HG03469 (cell line): ENCODE data around the gene ZNF415.

ENCODE experiments used
- ATAC-seq: cut with Tn5 transposase; IDR thresholded peaks from one replicate; pipeline ENCODE4 v1.9.1; 2021; ENCODE audit warnings: mild to moderate bottlenecking, moderate library complexity, moderate number of reproducible peaks; ENCODE audit not compliant: unreplicated experiment

ZNF415 gene

DNA sequence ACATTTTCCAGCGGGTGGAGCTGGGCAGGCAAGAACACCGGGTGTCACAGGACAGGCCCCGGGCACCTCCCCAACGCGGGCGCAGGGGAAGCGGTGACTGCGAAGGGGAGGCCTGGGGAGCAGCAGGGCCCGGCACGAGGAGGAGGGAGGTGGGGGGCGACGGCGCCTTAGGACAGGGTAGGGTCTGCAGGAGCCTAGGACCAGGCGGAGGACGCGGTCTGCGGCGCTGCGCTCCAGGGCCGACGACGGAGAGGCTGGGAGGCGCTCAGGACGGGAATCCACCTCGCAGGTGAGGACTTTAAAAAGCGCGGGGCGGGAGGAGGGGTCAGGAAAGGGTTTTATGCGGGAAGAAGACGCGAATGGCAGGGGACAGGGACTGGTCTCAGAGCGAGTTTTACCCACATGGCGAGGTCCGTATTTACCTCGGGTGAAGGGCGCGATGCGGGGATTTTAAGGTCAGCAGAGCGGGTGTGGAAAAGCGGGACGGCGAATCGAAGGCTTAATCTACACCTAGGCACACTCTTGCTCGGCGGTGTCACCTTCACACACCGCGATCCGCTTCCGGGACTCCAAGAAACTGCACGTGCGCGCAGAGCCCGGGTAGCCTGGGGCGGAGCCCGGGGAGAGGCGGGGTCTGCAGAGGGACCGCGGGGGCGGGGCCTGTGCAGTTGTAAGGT, 74.7 kb downstream of the ZNF415 start:
- ATAC-seq = no peak
